ENCODE data around the gene TAF6. TPM values are rescaled to one million over a fixed set of nuclear protein-coding genes. Genes with fewer than 3 reads are reported as not detected.

The TAF6 gene
- total RNA-seq, 1 experiment from 2014 or later, result 87.1 TPM

GRCh38 chr7:100126239-100126930 is 7.2 kb upstream of the TAF6 start:
- no peaks in the 10 kb centered on the region for H3K9me3 Mint-ChIP-seq
- TF ChIP-seq, protein P1, sequence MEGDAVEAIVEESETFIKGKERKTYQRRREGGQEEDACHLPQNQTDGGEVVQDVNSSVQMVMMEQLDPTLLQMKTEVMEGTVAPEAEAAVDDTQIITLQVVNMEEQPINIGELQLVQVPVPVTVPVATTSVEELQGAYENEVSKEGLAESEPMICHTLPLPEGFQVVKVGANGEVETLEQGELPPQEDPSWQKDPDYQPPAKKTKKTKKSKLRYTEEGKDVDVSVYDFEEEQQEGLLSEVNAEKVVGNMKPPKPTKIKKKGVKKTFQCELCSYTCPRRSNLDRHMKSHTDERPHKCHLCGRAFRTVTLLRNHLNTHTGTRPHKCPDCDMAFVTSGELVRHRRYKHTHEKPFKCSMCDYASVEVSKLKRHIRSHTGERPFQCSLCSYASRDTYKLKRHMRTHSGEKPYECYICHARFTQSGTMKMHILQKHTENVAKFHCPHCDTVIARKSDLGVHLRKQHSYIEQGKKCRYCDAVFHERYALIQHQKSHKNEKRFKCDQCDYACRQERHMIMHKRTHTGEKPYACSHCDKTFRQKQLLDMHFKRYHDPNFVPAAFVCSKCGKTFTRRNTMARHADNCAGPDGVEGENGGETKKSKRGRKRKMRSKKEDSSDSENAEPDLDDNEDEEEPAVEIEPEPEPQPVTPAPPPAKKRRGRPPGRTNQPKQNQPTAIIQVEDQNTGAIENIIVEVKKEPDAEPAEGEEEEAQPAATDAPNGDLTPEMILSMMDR (conservative IDR thresholded peaks at IDR 0.05), result 0 out of 3 replicates have a peak, but pooled peaks have one; percentile 13
- Histone ChIP-seq H3K4ac (ENCODE audit: low read depth, low read length) (no peak overlapping the region), H4K8ac (replicated peaks; ENCODE audit: insufficient read length, low read depth, low read length) (peak overlapping the region; percentile 19), H4K20me1 (ENCODE audit: control insufficient read depth, insufficient read depth, insufficient read length) (no peaks in the 10 kb centered on the region), H2BK15ac (ENCODE audit: low read depth, low read length) (no peak overlapping the region), H3K4me2 (ENCODE audit: insufficient read depth, insufficient read length, low read length) (peak overlapping the region; percentile 92), H3K18ac (ENCODE audit: insufficient read length, low read depth, low read length) (peak overlapping the region; percentile 96), H2BK5ac (ENCODE audit: insufficient read length, low read length) (peak overlapping the region; percentile 77), H4K5ac (ENCODE audit: insufficient read length, low read depth, low read length) (no peak overlapping the region), H3K9ac (ENCODE audit: extremely low read depth, insufficient read length, low read length) (peak overlapping the region; percentile 95), H3K23me2 (ENCODE audit: insufficient read length, low read depth, low read length, poor library complexity, severe bottlenecking) (peaks cover 15% of the 10 kb centered on the region), H2BK120ac (ENCODE audit: low read depth, low read length, poor library complexity, severe bottlenecking) (no peak overlapping the region), H3K23ac (ENCODE audit: insufficient read length, low read depth, low read length) (no peak overlapping the region), H3T11ph (ENCODE audit: low read length) (no peak overlapping the region), H3K56ac (ENCODE audit: insufficient read length, low read depth, low read length) (peak overlapping the region; percentile 55), H3K27me3 (ENCODE audit: insufficient read depth, low read length) (no peaks in the 10 kb centered on the region), H2BK12ac (ENCODE audit: insufficient read length, low read depth, low read length) (no peak overlapping the region), H3K4me1 (ENCODE audit: insufficient read depth, low read length) (no peaks in the 10 kb centered on the region; the same call in 1 of the 2 replicates), H3K79me2 (ENCODE audit: insufficient read depth, low read length) (no peaks in the 10 kb centered on the region), H4K91ac (ENCODE audit: insufficient read length, low read depth, low read length) (no peak overlapping the region), H3K79me1 (ENCODE audit: insufficient read depth, low read depth, low read length, poor library complexity, severe bottlenecking) (no peaks in the 10 kb centered on the region), H3K14ac (ENCODE audit: insufficient read depth, low read length) (peak overlapping the region; percentile 92; the same call in 1 of the 2 replicates), H2AFZ (ENCODE audit: low read length) (no peak overlapping the region), H2BK20ac (ENCODE audit: low read depth, low read length, poor library complexity, severe bottlenecking) (no peak overlapping the region), H3K27ac (ENCODE audit: insufficient read length, low read depth, low read length) (peak overlapping the region; percentile 86), H2AK5ac (ENCODE audit: insufficient read length, low read length) (no peak overlapping the region), H3K9me3 (ENCODE audit: control insufficient read depth, low read depth, low read length) (no peaks in the 10 kb centered on the region)
- H3K27me3 Mint-ChIP-seq (ENCODE audit: low read depth), result peaks cover 19% of the 10 kb centered on the region
- no peak for DNase-seq
- H3K4me1 Mint-ChIP-seq, result peaks cover 8 to 17% of the 10 kb centered on the region in 2 experiments
- H3K36me3 Mint-ChIP-seq (ENCODE audit: insufficient read depth in 1 of 3, low read depth in 3 of 3), result peaks cover 2 to 14% (median 9%) of the 10 kb centered on the region in 3 experiments; a peak in 4 of 7 replicates
- H3K27ac Mint-ChIP-seq, result peak overlapping the region; percentile 99 to 100 (median 99)
- H3K4me3 Mint-ChIP-seq, result peak overlapping the region; percentile 98 to 99
- no CpG with 5 or more reads among the region's 29 CpGs for WGBS (ENCODE audit: extremely low coverage, insufficient read length, low lambda C conversion rate)
